Measurements from ENCODE around the gene IRX6.

DNA sequence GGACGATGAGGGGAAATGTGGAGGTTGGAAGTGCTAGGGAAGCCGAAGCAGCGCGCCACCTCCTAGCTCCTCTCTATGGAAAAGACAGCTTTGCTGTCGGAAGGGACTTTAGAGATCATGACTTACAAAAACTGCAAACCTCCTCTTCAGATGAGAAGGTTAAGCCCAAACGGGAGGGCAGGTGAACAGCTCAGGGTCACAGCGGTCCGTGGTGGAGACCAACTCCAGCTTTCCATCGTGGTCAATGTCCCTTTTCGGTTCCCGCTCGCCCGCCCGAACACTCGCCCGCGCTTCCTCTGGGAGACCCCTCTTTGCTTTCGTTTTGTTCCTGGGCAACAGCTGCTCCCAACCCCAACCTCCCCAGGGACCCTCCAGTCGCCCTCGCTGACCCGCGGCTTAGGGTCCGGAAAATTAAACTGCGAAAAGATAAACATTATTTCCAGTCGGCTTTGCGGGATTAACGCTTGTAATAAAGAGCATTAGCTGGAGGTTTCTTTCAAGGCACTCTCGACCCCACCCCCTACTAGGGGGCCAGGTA lies 7.7 kb downstream of the IRX6 start:
- TF ChIP-seq, protein P1, sequence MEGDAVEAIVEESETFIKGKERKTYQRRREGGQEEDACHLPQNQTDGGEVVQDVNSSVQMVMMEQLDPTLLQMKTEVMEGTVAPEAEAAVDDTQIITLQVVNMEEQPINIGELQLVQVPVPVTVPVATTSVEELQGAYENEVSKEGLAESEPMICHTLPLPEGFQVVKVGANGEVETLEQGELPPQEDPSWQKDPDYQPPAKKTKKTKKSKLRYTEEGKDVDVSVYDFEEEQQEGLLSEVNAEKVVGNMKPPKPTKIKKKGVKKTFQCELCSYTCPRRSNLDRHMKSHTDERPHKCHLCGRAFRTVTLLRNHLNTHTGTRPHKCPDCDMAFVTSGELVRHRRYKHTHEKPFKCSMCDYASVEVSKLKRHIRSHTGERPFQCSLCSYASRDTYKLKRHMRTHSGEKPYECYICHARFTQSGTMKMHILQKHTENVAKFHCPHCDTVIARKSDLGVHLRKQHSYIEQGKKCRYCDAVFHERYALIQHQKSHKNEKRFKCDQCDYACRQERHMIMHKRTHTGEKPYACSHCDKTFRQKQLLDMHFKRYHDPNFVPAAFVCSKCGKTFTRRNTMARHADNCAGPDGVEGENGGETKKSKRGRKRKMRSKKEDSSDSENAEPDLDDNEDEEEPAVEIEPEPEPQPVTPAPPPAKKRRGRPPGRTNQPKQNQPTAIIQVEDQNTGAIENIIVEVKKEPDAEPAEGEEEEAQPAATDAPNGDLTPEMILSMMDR (IDR thresholded peaks at IDR 0.05; ENCODE audit: borderline replicate concordance, extremely low read depth, low read length, poor library complexity, severe bottlenecking), result no peak
- TF ChIP-seq EZH2 (IDR thresholded peaks at IDR 0.05; ENCODE audit: borderline replicate concordance, low read depth, low read length, severe bottlenecking), result no peak
